Putamen (tissue), 1 donor: ENCODE results near the gene BMS1.
A peak's percentile ranks its signal among the peaks of the same experiment; 100 is the strongest.
"Not testable (repeated sequence)": the region's sequence is repeated elsewhere in the genome, so short reads cannot be mapped to it uniquely, and the experiment has no call there.

Experiments
- DNase-seq: peaks from one replicate; pipeline ENCODE4 v3.0.0-alpha.2; 2016; ENCODE audit warnings: low spot score

BMS1 gene

DNA sequence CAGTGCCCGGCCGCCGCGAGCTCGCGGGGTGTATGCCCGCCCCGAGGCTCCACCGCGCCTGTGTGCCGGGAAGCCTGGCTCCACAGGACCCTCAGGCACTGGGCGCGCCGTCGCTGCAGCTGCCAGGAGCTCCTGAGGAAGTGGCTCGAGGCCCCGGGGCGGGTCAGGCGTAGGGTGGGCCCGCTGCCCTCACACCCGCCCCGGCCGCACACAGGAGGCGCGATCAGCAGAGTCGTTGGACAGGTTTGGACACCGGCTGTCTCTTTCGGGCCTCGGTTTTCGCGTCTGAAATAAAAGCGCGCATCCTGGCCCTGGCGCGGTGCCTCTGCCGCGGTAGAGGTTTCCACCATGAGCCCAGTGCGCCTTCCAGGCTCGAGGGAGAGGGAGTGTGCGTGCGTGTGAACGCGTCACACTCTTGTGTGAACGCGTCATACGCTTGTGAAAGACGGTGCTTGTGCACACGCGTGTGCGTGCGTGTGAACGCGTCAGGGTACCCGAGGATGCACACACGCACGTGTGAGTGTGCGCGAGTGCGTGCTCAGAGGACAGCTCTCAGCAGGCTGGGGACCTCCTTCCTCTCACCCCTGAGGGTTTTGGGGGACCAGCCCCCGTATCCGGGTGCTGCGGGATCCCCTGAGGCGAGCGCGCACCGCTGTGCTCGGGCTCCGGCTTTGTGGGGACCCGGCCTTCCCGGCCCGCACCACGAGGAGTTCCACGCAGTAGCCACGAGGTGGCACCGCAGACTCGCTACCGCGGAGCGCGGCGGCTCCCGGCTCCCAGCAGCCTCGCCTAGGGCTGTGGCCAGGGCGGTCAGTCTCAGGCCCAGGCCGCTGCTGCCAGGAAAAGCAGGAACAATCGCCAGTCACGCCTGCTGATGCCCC, 83.8 kb downstream of the BMS1 start:
- DNase-seq = peak; percentile 52

- DNase-seq = no peak
Measured at GRCh38 chr10:42867571-42867970, 85.0 kb downstream of the BMS1 start.

GRCh38 chr10:42868530-42868929, 85.9 kb downstream of the BMS1 start:
- DNase-seq = no peak

DNA sequence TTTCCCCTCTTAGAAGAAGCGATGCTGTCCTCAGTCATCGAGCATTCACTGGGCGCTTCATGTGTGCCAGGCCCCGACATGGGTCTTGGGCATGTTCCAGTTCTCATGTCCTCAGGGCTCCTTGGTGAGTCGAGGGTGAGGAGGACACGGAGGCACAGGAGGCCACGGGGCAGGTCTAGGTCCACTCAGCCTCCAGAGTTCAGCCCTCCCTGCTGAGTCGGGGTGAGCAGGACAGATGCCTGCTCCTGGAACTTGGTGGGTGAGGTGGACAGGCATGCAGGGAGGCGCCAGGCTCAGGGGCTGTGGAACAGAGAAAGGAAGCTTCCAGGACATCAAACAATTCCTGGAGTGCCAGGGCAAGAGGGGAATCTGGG, 87.4 kb downstream of the BMS1 start:
- no peak for DNase-seq

GRCh38 chr10:42871138-42871641, 88.6 kb downstream of the BMS1 start:
- DNase-seq = not testable (repeated sequence)

DNA sequence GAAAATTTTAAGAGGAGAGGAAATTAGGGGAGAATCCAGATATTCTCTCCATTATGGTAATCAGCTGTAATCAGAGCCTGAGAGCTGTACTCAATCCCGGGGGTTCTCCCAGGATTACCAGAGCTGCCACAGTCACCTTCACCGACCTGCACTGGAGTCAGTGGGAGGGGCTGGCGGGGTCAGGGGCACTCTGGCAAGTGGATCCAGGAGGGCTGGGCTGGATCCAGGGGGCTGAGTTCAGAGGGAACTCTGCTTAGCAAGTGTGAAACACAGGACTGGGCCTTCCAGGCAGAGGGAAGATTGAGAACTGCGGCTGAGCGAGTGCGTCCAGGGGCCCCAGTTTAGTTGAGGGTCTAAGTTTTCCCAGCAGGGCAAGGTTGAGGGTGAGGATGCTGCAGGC, 89.2 kb downstream of the BMS1 start:
- DNase-seq = no peak

GRCh38 chr10:42872865-42873435, 90.4 kb downstream of the BMS1 start:
- DNase-seq = no peak

DNA sequence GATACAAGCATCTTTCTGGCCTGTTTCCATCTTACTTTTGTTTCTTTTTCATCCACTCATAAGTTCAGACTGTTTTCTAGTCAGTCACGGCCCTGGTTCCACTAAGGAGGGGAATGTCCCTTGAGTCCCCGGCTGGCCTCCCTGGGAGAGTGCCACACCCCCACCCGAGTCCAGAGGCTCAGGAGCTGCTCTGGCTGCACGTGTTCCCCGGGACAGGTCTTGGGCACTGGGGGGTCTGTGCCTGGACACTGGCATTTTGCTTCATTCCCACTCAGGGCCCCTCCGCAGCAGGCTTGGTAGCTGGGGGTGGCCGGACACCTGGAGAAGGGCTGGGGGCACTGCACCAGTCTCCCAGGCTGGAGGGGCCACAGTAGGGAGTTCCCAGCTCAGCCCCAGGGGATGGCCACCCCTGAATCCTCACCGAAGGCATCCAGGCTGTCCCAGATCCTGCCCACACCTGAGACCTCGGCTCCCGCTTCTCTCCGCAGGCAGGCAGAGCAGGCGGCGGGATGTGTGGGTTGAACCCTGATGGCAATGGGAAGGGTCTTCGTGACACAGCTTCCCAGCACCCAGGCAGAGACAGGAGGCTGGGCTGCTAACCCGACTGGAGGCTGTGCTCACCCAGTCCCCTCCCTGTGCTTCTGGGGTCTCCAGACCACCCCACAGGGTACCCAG, 92.3 kb downstream of the BMS1 start:
- no peak for DNase-seq

GRCh38 chr10:42875388-42875755, 92.8 kb downstream of the BMS1 start:
- no peak for DNase-seq

DNA sequence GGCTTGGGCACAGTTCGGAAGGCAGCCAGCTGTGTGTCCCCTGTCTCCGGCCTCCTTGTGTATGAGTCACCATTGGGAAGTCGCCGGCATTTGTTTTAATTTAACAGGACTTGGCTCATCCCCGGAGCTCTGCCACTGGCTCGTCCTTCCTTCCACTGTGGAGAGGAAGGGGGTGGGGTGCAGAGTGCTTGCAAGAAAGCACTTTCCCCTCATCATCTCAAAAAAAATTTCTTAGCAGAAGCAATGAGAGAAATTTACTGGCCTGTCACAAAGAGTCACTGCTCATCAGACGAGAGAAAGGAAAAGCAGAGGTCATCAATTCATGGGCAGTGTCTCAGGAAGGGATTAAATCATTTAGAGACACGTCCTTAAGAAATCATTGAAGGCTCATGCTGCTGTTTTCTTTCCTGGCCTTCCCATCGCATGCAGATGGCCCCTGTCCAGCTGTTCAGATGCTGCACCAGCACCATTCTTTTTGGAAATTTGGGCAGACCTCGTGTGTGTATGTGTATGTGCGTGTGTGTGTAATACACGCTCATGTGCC, 93.3 kb downstream of the BMS1 start:
- DNase-seq = no peak

- no peak for DNase-seq
Measured at GRCh38 chr10:42876476-42876875, 93.9 kb downstream of the BMS1 start.

DNA sequence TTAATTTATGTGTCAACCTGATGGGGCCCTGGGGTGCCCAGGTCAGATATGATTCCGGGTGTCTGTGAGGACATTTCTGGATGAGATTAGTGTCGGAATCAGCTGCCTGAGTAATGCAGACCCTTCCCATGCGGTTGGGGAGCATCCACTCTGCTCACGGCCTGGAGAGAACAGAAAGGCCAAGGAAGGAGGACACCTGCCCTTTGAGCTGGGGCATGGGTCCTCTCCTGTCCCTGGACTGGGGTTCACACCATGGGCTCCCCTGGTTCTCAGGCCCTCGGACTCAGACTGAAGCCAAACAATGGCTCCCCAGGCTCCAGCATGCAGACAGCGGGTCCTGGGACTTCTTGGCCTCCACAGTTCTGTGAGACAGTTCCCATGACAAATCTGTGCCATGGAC, 94.3 kb downstream of the BMS1 start:
- no peak for DNase-seq

- no peak for DNase-seq
Measured at GRCh38 chr10:42877496-42878030, 95.0 kb downstream of the BMS1 start.

DNA sequence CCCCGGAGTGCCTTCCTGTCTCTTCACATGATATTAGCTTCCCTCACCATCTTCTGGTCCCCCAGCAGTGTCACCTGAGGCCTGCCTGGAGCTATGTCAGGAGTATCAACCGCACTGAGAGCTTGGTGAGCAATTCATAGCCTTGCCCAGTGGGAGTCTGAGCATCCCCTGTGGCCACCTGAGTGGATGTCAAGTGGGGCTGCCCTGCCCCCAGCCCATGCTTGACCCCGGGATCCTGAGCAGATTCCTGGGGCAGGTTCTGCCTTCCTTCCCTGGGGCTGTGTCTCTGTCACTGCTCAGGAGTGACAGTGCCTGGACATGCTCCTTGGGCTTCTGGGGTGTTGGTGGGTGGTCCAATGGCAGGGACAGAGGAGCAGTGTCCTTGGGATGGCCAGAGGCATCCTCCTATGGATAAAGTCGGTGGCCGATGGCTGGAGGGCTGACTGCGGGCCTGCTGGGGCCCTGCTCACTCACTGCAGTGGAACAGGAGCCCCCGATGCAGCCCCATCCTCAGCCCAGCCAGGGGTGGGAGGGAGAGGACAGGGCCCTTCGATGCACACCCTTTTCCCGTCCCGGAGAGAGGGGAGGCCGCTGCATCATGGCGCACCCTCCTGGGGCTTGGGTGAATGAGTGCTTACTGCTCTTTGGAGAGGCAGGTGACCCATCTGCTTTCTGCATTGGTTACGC, 95.7 kb downstream of the BMS1 start:
- no peak for DNase-seq

- DNase-seq = no peak
Measured at GRCh38 chr10:42878821-42879195, 96.2 kb downstream of the BMS1 start.

- no peak for DNase-seq
Measured at GRCh38 chr10:42879380-42880254, 97.0 kb downstream of the BMS1 start.

DNA sequence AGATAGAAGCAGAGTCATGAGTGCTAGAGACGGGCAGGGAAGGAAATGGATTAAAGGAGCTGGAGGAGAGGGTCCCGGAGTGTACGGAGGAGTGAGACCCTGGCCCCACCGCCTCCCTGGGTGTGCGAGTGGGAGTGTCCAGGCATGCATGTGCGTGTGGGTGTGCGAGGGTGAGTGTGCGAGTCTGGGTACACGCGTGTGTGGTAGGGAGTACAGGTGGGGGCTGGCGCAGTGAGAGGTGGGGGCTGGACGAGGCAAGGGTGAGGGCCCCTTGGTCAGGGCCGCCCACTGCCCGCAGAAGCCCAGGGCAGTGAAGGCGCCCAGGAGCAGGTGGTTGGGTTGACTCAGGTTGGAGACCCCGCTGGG, 97.6 kb downstream of the BMS1 start:
- DNase-seq = no peak

- no peak for DNase-seq
Measured at GRCh38 chr10:42882597-42882996, 100.0 kb downstream of the BMS1 start.
